Pancreas (tissue), 10 donors: ENCODE data around the gene CER1. TPM values are rescaled to one million over a fixed set of nuclear protein-coding genes. Genes with fewer than 3 reads are reported as not detected.
"Not testable (repeated sequence)": the region's sequence is repeated elsewhere in the genome, so short reads cannot be mapped to it uniquely, and the experiment has no call there.

Source experiments
- ATAC-seq, 4 donors: fragments of 200-7000 bp; cut with Tn5 transposase; one replicate each; pipeline versions ENCODE4 v1.8.0 to v1.9.1; 2020; ENCODE audit warnings: mild to moderate bottlenecking in 4 of 4, moderate library complexity in 4 of 4
- DNase-seq, 6 donors: peaks; one replicate each; pipeline ENCODE4 v3.0.0-alpha.2; 2020
- FAIRE-seq: peaks from 2 replicates; lab custom pipeline; 2012; peaks lifted over from hg19 to GRCh38; lab: Jason Lieb, UNC
- H3K27ac ChIP-seq, 4 donors: fragments of 200-600 bp; sonication (generic); 1 replicate in 3 of 4; 2 replicates in 1 of 4; pipeline versions ENCODE4 v1.5.0 to v1.8.0; 2020
- H3K27me3 ChIP-seq, 4 donors: fragments of 200-600 bp; one replicate each; pipeline ENCODE4 v1.8.0; 2021
- H3K36me3 ChIP-seq, 3 donors: fragments of 200-600 bp; sonication (generic) in 1 of 3; one replicate each; pipeline versions ENCODE4 v1.5.0 to v1.8.0; 2020 to 2021
- H3K4me1 ChIP-seq, 3 donors: fragments of 200-600 bp; one replicate each; pipeline ENCODE4 v1.8.0; 2021
- H3K4me3 ChIP-seq, 4 donors: fragments of 200-600 bp; sonication (generic) in 2 of 4; one replicate each; pipeline versions ENCODE4 v1.5.0 to v1.8.0; 2020 to 2021
- H3K9me3 ChIP-seq, 4 donors: fragments of 200-600 bp; one replicate each; pipeline ENCODE4 v1.8.0; 2021
- WGBS, 2 donors: extraction: QIAGEN DNeasy Blood & Tissue Kit; methylation state at CpG; one replicate each; pipeline ENCODE4 v1.1.7; 2013; 5-methylcytosine and 5-hydroxymethylcytosine counted together
- intact Hi-C, 3 donors: fragments of 100-400 bp; cut with DNase I; formaldehyde crosslinking; loops; one replicate each; pipeline versions ENCODE4 v1.11.1 to v1.14.2; 2022
- polyA plus RNA-seq, 2 donors: library from polyadenylated mRNA; stranded (reverse); fragments of 200-250 nt; gene quantifications; one replicate each; pipeline ENCODE4 v1.2.3, GENCODE V29; 2013
- total RNA-seq, 6 donors: library from RNA; stranded (reverse); fragmentation: NEBNext Ultra II Directional in 4 of 6; extraction: Animal tissue kit (Norgen Biotek cat#: 25700) in 4 of 6; gene quantifications; one replicate each; pipeline versions ENCODE4 v1.2.1 to v1.2.4, GENCODE V29; 2021 to 2023
- TF ChIP-seq, protein P1 (sequence below), 4 donors: fragments of 200-600 bp; sonication (generic) in 3 of 4; IDR thresholded peaks; one replicate each; pipeline versions ENCODE4 v1.5.0 to v1.8.0; 2021; ENCODE audit warnings: antibody characterized with exemption in 4 of 4
- donor health status: healthy with polysubstance abuse.
- donor health status: DM: no; HTN: no; CAD: no; lungs with moderate emphysema.
- donor health status: DM: no; HTN: no; CAD: no.
- donor health status: control.
- donor health status: control.
- donor health status: Bipolar disorder and iron deficiency.
- donor health status: DM: yes; HTN: yes; CAD: no.
- donor health status: DM: no; HTN: no; CAD: no.
- donor health status: DM: no; HTN: no; CAD: no.
- donor health status: DM: yes; HTN: yes; CAD: no.

CER1 gene
- total and polyA plus RNA-seq, 8 donors = 0.12 TPM; not detected in 7

DNA sequence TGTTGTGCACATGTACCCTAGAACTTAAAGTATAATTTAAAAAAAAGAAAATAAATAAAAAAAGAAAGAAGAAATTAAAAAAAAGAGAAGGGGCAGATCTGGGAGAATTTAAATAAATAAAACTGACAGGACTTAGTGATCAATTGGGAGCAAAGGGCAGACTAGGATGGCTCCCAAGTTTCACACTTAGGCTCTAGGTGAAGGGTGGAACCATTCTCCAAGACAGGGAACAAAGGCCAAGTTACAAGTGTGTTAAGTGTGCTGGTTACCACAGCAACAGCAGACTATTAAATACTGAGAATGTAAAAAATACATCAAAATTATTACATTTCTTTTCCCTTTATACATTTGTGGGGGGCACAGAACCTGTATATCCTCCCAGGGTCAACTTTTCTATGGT, 36.4 kb downstream of the CER1 start:
- intact Hi-C loops = no loop called here
- ATAC-seq (no peak), FAIRE-seq (no peak), DNase-seq (no peak)
- TF ChIP-seq, protein P1, sequence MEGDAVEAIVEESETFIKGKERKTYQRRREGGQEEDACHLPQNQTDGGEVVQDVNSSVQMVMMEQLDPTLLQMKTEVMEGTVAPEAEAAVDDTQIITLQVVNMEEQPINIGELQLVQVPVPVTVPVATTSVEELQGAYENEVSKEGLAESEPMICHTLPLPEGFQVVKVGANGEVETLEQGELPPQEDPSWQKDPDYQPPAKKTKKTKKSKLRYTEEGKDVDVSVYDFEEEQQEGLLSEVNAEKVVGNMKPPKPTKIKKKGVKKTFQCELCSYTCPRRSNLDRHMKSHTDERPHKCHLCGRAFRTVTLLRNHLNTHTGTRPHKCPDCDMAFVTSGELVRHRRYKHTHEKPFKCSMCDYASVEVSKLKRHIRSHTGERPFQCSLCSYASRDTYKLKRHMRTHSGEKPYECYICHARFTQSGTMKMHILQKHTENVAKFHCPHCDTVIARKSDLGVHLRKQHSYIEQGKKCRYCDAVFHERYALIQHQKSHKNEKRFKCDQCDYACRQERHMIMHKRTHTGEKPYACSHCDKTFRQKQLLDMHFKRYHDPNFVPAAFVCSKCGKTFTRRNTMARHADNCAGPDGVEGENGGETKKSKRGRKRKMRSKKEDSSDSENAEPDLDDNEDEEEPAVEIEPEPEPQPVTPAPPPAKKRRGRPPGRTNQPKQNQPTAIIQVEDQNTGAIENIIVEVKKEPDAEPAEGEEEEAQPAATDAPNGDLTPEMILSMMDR (IDR thresholded peaks at IDR 0.05) = no peak
- H3K4me3 ChIP-seq = no peak overlapping the region
- H3K4me1 ChIP-seq = no peaks in the 10 kb centered on the region
- peaks cover 0 to 8% (median 0%) of the 10 kb centered on the region in 3 donors for H3K36me3 ChIP-seq
- no peak overlapping the region for H3K27ac ChIP-seq
- no peaks in the 10 kb centered on the region for H3K9me3 ChIP-seq
- no peaks in the 10 kb centered on the region for H3K27me3 ChIP-seq

DNA sequence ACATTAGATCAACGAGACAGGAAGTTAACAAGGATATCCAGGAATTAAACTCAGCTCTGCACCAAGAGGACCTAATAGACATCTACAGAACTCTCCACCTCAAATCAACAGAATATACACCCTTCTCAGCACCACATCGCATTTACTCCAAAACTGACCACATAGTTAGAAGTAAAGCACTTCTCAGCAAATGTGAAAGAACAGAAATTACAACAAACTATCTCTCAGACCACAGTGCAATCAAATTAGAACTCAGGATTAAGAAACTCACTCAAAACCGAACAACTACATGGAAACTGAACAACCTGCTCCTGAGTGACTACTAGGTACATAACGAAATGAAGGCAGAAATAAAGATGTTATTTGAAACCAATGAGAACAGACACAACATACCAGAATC, 39.9 kb downstream of the CER1 start:
- H3K27ac ChIP-seq, H3K27me3 ChIP-seq, FAIRE-seq, H3K9me3 ChIP-seq, DNase-seq, H3K4me1 ChIP-seq, ATAC-seq, H3K4me3 ChIP-seq, H3K36me3 ChIP-seq, intact Hi-C loops: not testable (repeated sequence)
- 88 to 96% methylated on average over 4 of the region's 4 CpGs for WGBS, 2 donors

DNA sequence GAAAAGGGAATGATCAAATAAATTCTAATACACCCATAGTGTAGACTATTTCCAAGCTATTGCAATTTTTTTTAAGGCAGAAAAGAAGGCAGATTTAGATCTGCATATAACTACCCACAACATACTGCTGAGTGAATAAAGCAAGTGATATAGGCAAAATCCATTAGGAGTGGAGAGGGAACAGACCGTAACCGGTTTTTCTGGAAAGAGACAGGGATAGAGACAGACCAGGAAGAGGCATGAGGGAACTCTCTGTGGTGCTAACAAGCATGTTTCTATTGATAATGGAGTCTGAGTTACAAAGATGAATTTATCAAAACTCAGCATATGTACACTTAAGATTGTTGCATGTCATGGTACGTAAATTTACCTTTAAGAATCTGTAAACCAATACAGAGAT, 43.8 kb downstream of the CER1 start:
- H3K4me3 ChIP-seq = no peak overlapping the region
- FAIRE-seq = no peak
- intact Hi-C loops = no loop called here
- no peak for DNase-seq
- H3K27me3 ChIP-seq = no peaks in the 10 kb centered on the region
- H3K4me1 ChIP-seq = peaks cover 0 to 7% (median 5%) of the 10 kb centered on the region in 3 donors
- 89 to 94% methylated on average over 3 of the region's 3 CpGs for WGBS, 2 donors
- no peak for ATAC-seq
- no peak overlapping the region for H3K27ac ChIP-seq
- H3K9me3 ChIP-seq = no peaks in the 10 kb centered on the region
- TF ChIP-seq, protein P1 (IDR thresholded peaks at IDR 0.05) = no peak
- H3K36me3 ChIP-seq = no peaks in the 10 kb centered on the region

DNA sequence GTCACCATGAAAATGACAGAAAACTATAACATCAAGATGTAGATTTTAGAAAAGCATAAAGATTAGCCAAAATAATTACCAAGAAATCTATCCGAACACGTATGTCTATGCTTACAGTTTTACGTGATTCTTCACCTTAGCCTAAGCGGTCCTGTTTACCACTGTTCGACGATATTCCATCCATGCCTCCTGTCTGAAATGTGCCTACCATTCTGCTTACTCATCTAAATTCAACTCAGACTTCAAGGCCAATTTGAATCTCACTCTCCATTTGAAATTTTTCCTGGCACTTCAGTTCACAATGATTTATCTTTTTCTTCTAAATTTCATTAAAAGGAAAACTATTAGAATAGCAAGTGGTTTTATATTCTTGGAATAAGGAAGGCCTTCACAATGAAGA, 44.7 kb downstream of the CER1 start:
- no peaks in the 10 kb centered on the region for H3K36me3 ChIP-seq
- DNase-seq = no peak
- TF ChIP-seq, protein P1 (IDR thresholded peaks at IDR 0.05) = no peak
- intact Hi-C loops = no loop called here
- ATAC-seq = no peak
- no peaks in the 10 kb centered on the region for H3K9me3 ChIP-seq
- no peak for FAIRE-seq
- H3K4me3 ChIP-seq = no peak overlapping the region
- peaks cover 0 to 7% (median 5%) of the 10 kb centered on the region in 3 donors for H3K4me1 ChIP-seq
- WGBS, 2 donors = 95% methylated on average over 6 of the region's 6 CpGs
- no peaks in the 10 kb centered on the region for H3K27me3 ChIP-seq
- no peak overlapping the region for H3K27ac ChIP-seq

DNA sequence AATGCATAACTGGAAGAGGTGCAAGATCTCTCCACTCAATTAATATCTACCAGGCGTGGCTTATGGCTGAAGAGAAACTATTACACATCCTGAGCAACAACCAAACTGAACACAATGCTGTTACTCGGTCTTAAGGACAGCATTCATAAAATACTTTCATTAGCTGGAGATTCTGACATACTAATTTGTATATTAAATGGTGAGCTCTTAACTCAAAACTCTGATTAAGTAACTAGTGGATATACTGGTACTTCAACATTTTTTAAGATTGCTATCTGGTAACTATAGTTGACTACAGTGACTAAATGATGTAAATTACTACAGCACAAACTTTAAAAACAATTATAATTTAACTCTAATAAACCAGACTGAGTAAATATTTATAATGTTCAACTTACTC, 45.1 kb downstream of the CER1 start:
- ATAC-seq = no peak
- FAIRE-seq = no peak
- WGBS, 2 donors = 74 to 80% methylated on average over 2 of the region's 2 CpGs

More for the DNA sequence above, 45.1 kb downstream of the CER1 start:
- no peak for DNase-seq
- Histone ChIP-seq H3K27me3 (no peaks in the 10 kb centered on the region), H3K4me3 (no peak overlapping the region), H3K27ac (no peak overlapping the region), H3K4me1 (peaks cover 0 to 7% (median 5%) of the 10 kb centered on the region in 3 donors), H3K36me3 (no peaks in the 10 kb centered on the region), H3K9me3 (no peaks in the 10 kb centered on the region)
- intact Hi-C loops = no loop called here
- TF ChIP-seq, protein P1 (IDR thresholded peaks at IDR 0.05) = no peak
